HEK293 (cell line): Measurements from ENCODE around the gene EPS8L1.

Source experiments
- BCL6B ChIP-seq: fragments of 450-650 bp; formaldehyde crosslinking; IDR thresholded peaks from 2 replicates; pipeline ENCODE4 v1.5.1; 2017; ENCODE audit warnings: missing biosample characterization, missing genetic modification characterization
- EGR2 ChIP-seq: fragments of 450-650 bp; formaldehyde crosslinking; IDR thresholded peaks from 2 replicates; pipeline ENCODE4 v1.5.1; 2016; ENCODE audit warnings: low read depth, missing biosample characterization, missing genetic modification characterization
- GFI1B ChIP-seq: fragments of 450-650 bp; formaldehyde crosslinking; IDR thresholded peaks from 2 replicates; pipeline ENCODE4 v1.5.1; 2016; ENCODE audit warnings: missing biosample characterization, missing genetic modification characterization
- GLI4 ChIP-seq: fragments of 450-650 bp; formaldehyde crosslinking; IDR thresholded peaks from 2 replicates; pipeline ENCODE4 v1.5.1; 2016; ENCODE audit warnings: missing biosample characterization, missing genetic modification characterization
- GLIS1 ChIP-seq: fragments of 450-650 bp; formaldehyde crosslinking; IDR thresholded peaks from 2 replicates; pipeline ENCODE4 v1.5.1; 2016; ENCODE audit warnings: missing biosample characterization, missing genetic modification characterization
- GLIS2 ChIP-seq: fragments of 450-650 bp; formaldehyde crosslinking; IDR thresholded peaks from 2 replicates; pipeline ENCODE4 v1.5.1; 2016; ENCODE audit warnings: missing biosample characterization, missing genetic modification characterization
- KLF1 ChIP-seq: fragments of 450-650 bp; formaldehyde crosslinking; IDR thresholded peaks from 2 replicates; pipeline ENCODE4 v1.5.1; 2016; ENCODE audit warnings: missing biosample characterization, missing genetic modification characterization
- KLF17 ChIP-seq: fragments of 450-650 bp; formaldehyde crosslinking; IDR thresholded peaks from 2 replicates; pipeline ENCODE4 v1.5.1; 2016; ENCODE audit warnings: missing biosample characterization, missing genetic modification characterization
- MEIS1 ChIP-seq: sonication (generic); formaldehyde crosslinking; IDR thresholded peaks from 2 replicates; pipeline ENCODE4 v1.8.1; 2022; ENCODE audit warnings: missing genetic modification reagents, mild to moderate bottlenecking, borderline replicate concordance
- PATZ1 ChIP-seq: fragments of 450-650 bp; formaldehyde crosslinking; IDR thresholded peaks from 2 replicates; pipeline ENCODE4 v1.5.1; 2016; ENCODE audit warnings: missing biosample characterization, missing genetic modification characterization
- SP2 ChIP-seq: fragments of 450-650 bp; formaldehyde crosslinking; IDR thresholded peaks from 2 replicates; pipeline ENCODE4 v1.5.1; 2016; ENCODE audit warnings: missing biosample characterization, missing genetic modification characterization
- WT1 ChIP-seq: fragments of 450-650 bp; formaldehyde crosslinking; IDR thresholded peaks from 2 replicates; pipeline ENCODE4 v1.5.1; 2016; ENCODE audit warnings: missing biosample characterization, missing genetic modification characterization
- ZBTB10 ChIP-seq: fragments of 450-650 bp; formaldehyde crosslinking; IDR thresholded peaks from 2 replicates; pipeline ENCODE4 v1.5.1; 2016; ENCODE audit warnings: missing biosample characterization, missing genetic modification characterization
- ZFHX2 ChIP-seq: fragments of 450-650 bp; formaldehyde crosslinking; conservative IDR thresholded peaks from 2 replicates; pipeline ENCODE4 v1.5.1; 2016; ENCODE audit warnings: missing biosample characterization, missing genetic modification characterization
- ZFP37 ChIP-seq: fragments of 450-650 bp; formaldehyde crosslinking; IDR thresholded peaks from 2 replicates; pipeline ENCODE4 v1.5.1; 2016; ENCODE audit warnings: missing biosample characterization, missing genetic modification characterization
- ZFP41 ChIP-seq: fragments of 450-650 bp; formaldehyde crosslinking; IDR thresholded peaks from 2 replicates; pipeline ENCODE4 v1.5.1; 2016; ENCODE audit warnings: missing biosample characterization, missing genetic modification characterization, borderline replicate concordance
- ZFP69B ChIP-seq: fragments of 450-650 bp; formaldehyde crosslinking; IDR thresholded peaks from 2 replicates; pipeline ENCODE4 v1.5.1; 2016; ENCODE audit warnings: missing biosample characterization, missing genetic modification characterization
- ZNF114 ChIP-seq: fragments of 450-650 bp; formaldehyde crosslinking; IDR thresholded peaks from 2 replicates; pipeline ENCODE4 v1.5.0; 2017; ENCODE audit warnings: missing biosample characterization, missing genetic modification characterization
- ZNF140 ChIP-seq: fragments of 450-650 bp; formaldehyde crosslinking; IDR thresholded peaks from 2 replicates; pipeline ENCODE4 v1.5.1; 2016; ENCODE audit warnings: missing biosample characterization, missing genetic modification characterization
- ZNF146 ChIP-seq: fragments of 450-650 bp; formaldehyde crosslinking; IDR thresholded peaks from 2 replicates; pipeline ENCODE4 v1.5.1; 2016; ENCODE audit warnings: missing biosample characterization, missing genetic modification characterization
- ZNF157 ChIP-seq: fragments of 450-650 bp; formaldehyde crosslinking; IDR thresholded peaks from 2 replicates; pipeline ENCODE4 v1.5.1; 2016; ENCODE audit warnings: missing biosample characterization, missing genetic modification characterization
- ZNF214 ChIP-seq: fragments of 450-650 bp; formaldehyde crosslinking; IDR thresholded peaks from 2 replicates; pipeline ENCODE4 v1.5.1; 2017; ENCODE audit warnings: missing biosample characterization, mild to moderate bottlenecking, missing genetic modification characterization, borderline replicate concordance
- ZNF266 ChIP-seq: fragments of 450-650 bp; formaldehyde crosslinking; IDR thresholded peaks from 2 replicates; pipeline ENCODE4 v1.5.1; 2016; ENCODE audit warnings: missing biosample characterization, missing genetic modification characterization, low read depth
- ZNF341 ChIP-seq: fragments of 450-650 bp; formaldehyde crosslinking; IDR thresholded peaks from 2 replicates; pipeline ENCODE4; 2016; ENCODE audit warnings: low read depth, missing biosample characterization, missing genetic modification characterization
- ZNF423 ChIP-seq: fragments of 450-650 bp; formaldehyde crosslinking; IDR thresholded peaks from 2 replicates; pipeline ENCODE4 v1.5.1; 2016; ENCODE audit warnings: missing biosample characterization, missing genetic modification characterization
- ZNF521 ChIP-seq: fragments of 450-650 bp; formaldehyde crosslinking; IDR thresholded peaks from 2 replicates; pipeline ENCODE4 v1.5.1; 2017; ENCODE audit warnings: missing biosample characterization, mild to moderate bottlenecking, missing genetic modification characterization
- ZNF529 ChIP-seq: fragments of 450-650 bp; formaldehyde crosslinking; IDR thresholded peaks from 2 replicates; pipeline ENCODE4 v1.5.1; 2017; ENCODE audit warnings: missing genetic modification characterization, missing biosample characterization; ENCODE audit not compliant: insufficient replicate concordance
- ZNF561 ChIP-seq: fragments of 450-650 bp; IDR thresholded peaks from 2 replicates; pipeline ENCODE4 v1.5.1; 2018; ENCODE audit warnings: missing biosample characterization, missing genetic modification characterization, borderline replicate concordance
- ZNF610 ChIP-seq: fragments of 450-650 bp; formaldehyde crosslinking; IDR thresholded peaks from 2 replicates; pipeline ENCODE4 v1.5.1; 2016; ENCODE audit warnings: missing biosample characterization, missing genetic modification characterization, borderline replicate concordance
- ZNF624 ChIP-seq: fragments of 450-650 bp; formaldehyde crosslinking; IDR thresholded peaks from 2 replicates; pipeline ENCODE4 v1.5.1; 2017; ENCODE audit warnings: missing biosample characterization, missing genetic modification characterization
- ZNF639 ChIP-seq: fragments of 450-650 bp; formaldehyde crosslinking; IDR thresholded peaks from 2 replicates; pipeline ENCODE4 v1.5.1; 2016; ENCODE audit warnings: missing biosample characterization, missing genetic modification characterization
- ZNF692 ChIP-seq: fragments of 450-650 bp; formaldehyde crosslinking; IDR thresholded peaks from 2 replicates; pipeline ENCODE4 v1.5.1; 2016; ENCODE audit warnings: missing biosample characterization, missing genetic modification characterization
- ZNF843 ChIP-seq: fragments of 450-650 bp; formaldehyde crosslinking; IDR thresholded peaks from 2 replicates; pipeline ENCODE4 v1.5.1; 2016; ENCODE audit warnings: missing biosample characterization, missing genetic modification characterization

The EPS8L1 gene

GRCh38 chr19:55071129-55071502, 4.6 kb upstream of the EPS8L1 start (continued):
- TF ChIP-seq BCL6B (tag by site-specific recombination) (no peak), ZFP41 (tag by site-specific recombination) (no peak), ZNF843 (tag by site-specific recombination) (no peak), ZNF214 (tag by site-specific recombination) (no peak), ZNF624 (tag by site-specific recombination) (no peak), GLIS2 (tag by site-specific recombination) (peak; percentile 61), ZFP37 (0 out of 2 replicates have a peak, but pooled peaks have one; percentile 24), ZNF423 (tag by site-specific recombination) (no peak), GFI1B (no peak), ZNF140 (tag by site-specific recombination) (no peak), ZNF146 (no peak), GLIS1 (tag by site-specific recombination) (peak; percentile 81), ZNF157 (tag by site-specific recombination) (no peak), ZNF561 (tag by site-specific recombination) (no peak), ZNF266 (tag by site-specific recombination) (no peak), WT1 (0 out of 2 replicates have a peak, but pooled peaks have one; percentile 39), MEIS1 (CRISPR knock-in tag) (no peak), ZNF341 (tag by site-specific recombination) (peak; percentile 33; the same call in 1 of the 2 replicates), ZNF639 (tag by site-specific recombination) (no peak), ZBTB10 (no peak), KLF1 (peak; percentile 96), ZNF529 (tag by site-specific recombination) (no peak), ZNF610 (tag by site-specific recombination) (no peak), GLI4 (tag by site-specific recombination) (no peak), EGR2 (tag by site-specific recombination) (peak; percentile 82), ZNF521 (tag by site-specific recombination) (no peak), PATZ1 (tag by site-specific recombination) (peak; percentile 40; the same call in 1 of the 2 replicates), ZNF692 (tag by site-specific recombination) (no peak), ZFP69B (no peak), ZFHX2 (peak; percentile 82), SP2 (tag by site-specific recombination) (peak; percentile 38), KLF17 (peak; percentile 92), ZNF114 (tag by site-specific recombination) (no peak)
